IMR-90 (cell line): Measurements from ENCODE around the gene CCM2. TPM values are rescaled to one million over a fixed set of nuclear protein-coding genes. Genes with fewer than 3 reads are reported as not detected.

ENCODE experiments used
- ATAC-seq: fragments of 200-7000 bp; cut with Tn5 transposase; 2 replicates; pipeline ENCODE4 v1.9.1; 2020; ENCODE audit warnings: low read depth, mild to moderate bottlenecking, moderate library complexity
- BruUV-seq: library from RNA; stranded (reverse); fragments of 400-500 nt; replicated peaks from 2 replicates; lab custom pipeline; 2021; lab: Mats Ljungman, UMichigan
- CTCF ChIA-PET: fragments of 300-600 bp; formaldehyde crosslinking; extraction: SDS; loops from one replicate; lab custom pipeline; 2021; ENCODE audit warnings: antibody characterized with exemption; lab: Yijun Ruan, JAX
- POLR2A ChIA-PET: fragments of 300-600 bp; sonication (Branson Sonifier 250); formaldehyde crosslinking; loops from one replicate; lab custom pipeline; 2022; ENCODE audit warnings: antibody characterized with exemption; ENCODE audit not compliant: unreplicated experiment; lab: Charles Lee
- DNase-seq: peaks from one replicate; pipeline ENCODE4 v3.0.0; 2013
- H2AFZ ChIP-seq: replicated peaks from 2 replicates; pipeline ENCODE3; 2013; ENCODE audit warnings: low read length, mild to moderate bottlenecking; ENCODE audit not compliant: poor library complexity
- H2AK5ac ChIP-seq: 2 replicates; pipeline ENCODE4 v1.6.1; 2013; ENCODE audit warnings: low read depth, low read length, inconsistent platforms
- H2AK9ac ChIP-seq: replicated peaks from 2 replicates; pipeline ENCODE3; 2013; ENCODE audit warnings: mild to moderate bottlenecking, low read depth, low read length, moderate library complexity; ENCODE audit not compliant: poor library complexity
- H2BK120ac ChIP-seq: 2 replicates; pipeline ENCODE4 v1.6.1; 2013; ENCODE audit warnings: low read depth, low read length, inconsistent platforms
- H2BK15ac ChIP-seq: 3 replicates; pipeline ENCODE4 v1.6.1; 2013; ENCODE audit warnings: low read depth, low read length, inconsistent platforms
- H2BK20ac ChIP-seq: 2 replicates; pipeline ENCODE4 v1.6.1; 2013; ENCODE audit warnings: low read depth, mild to moderate bottlenecking, inconsistent platforms, low read length, moderate library complexity
- H2BK5ac ChIP-seq: 2 replicates; pipeline ENCODE4 v1.6.1; 2013; ENCODE audit warnings: mild to moderate bottlenecking, low read depth, low read length, inconsistent platforms; ENCODE audit not compliant: poor library complexity, severe bottlenecking
- H3K14ac ChIP-seq: replicated peaks from 2 replicates; pipeline ENCODE4 v1.6.1; 2013; ENCODE audit warnings: low read depth, low read length, inconsistent platforms
- H3K18ac ChIP-seq: 2 replicates; pipeline ENCODE4 v1.6.1; 2013; ENCODE audit warnings: low read depth, low read length, control low read depth
- H3K23ac ChIP-seq: 2 replicates; pipeline ENCODE4 v1.6.1; 2013; ENCODE audit warnings: low read depth, low read length, inconsistent platforms
- H3K27ac ChIP-seq: 2 replicates; pipeline ENCODE4 v1.5.1; 2013; ENCODE audit warnings: mild to moderate bottlenecking, control low read depth, low read length; ENCODE audit not compliant: insufficient read depth
- H3K27me3 ChIP-seq: 2 replicates; pipeline ENCODE4 v1.6.1; 2013; ENCODE audit warnings: low read length; ENCODE audit not compliant: control insufficient read depth, insufficient read depth
- H3K36me3 ChIP-seq: 2 replicates; pipeline ENCODE4 v1.6.1; 2013; ENCODE audit warnings: low read length, mixed read lengths; ENCODE audit not compliant: control insufficient read depth, insufficient read depth
- H3K4ac ChIP-seq: 2 replicates; pipeline ENCODE4 v1.6.1; 2013; ENCODE audit warnings: low read depth, low read length, inconsistent platforms
- H3K4me1 ChIP-seq: 2 replicates; pipeline ENCODE4 v1.6.1; 2013; ENCODE audit warnings: low read length, mixed read lengths; ENCODE audit not compliant: control insufficient read depth, insufficient read depth
- H3K4me2 ChIP-seq: 2 replicates; pipeline ENCODE4 v1.6.1; 2013; ENCODE audit warnings: low read depth, mild to moderate bottlenecking, control low read depth, low read length, moderate library complexity
- H3K4me3 ChIP-seq: 2 replicates; pipeline ENCODE4 v1.5.1; 2013; ENCODE audit warnings: low read depth, mild to moderate bottlenecking, control low read depth, low read length, moderate library complexity; ENCODE audit not compliant: insufficient read depth
- H3K56ac ChIP-seq: 2 replicates; pipeline ENCODE4 v1.6.1; 2013; ENCODE audit warnings: low read length, inconsistent platforms; ENCODE audit not compliant: insufficient read depth; ENCODE audit errors: extremely low read depth
- H3K79me1 ChIP-seq, 2 experiments: 2 replicates each; pipeline ENCODE4 v1.6.1; 2013; ENCODE audit warnings: low read length in 2 of 2, inconsistent platforms in 1 of 2, low read depth in 1 of 2
- H3K9ac ChIP-seq: 2 replicates; pipeline ENCODE4 v1.6.1; 2013; ENCODE audit warnings: low read depth, low read length, control low read depth
- H3K9me1 ChIP-seq: 2 replicates; pipeline ENCODE4 v1.6.1; 2013; ENCODE audit warnings: low read length, inconsistent platforms; ENCODE audit not compliant: insufficient read depth
- H3K9me3 ChIP-seq: 2 replicates; pipeline ENCODE4 v1.6.1; 2013; ENCODE audit warnings: low read length; ENCODE audit not compliant: control insufficient read depth, insufficient read depth
- H4K20me1 ChIP-seq: 2 replicates; pipeline ENCODE4 v1.6.1; 2013; ENCODE audit warnings: low read length, inconsistent platforms; ENCODE audit not compliant: insufficient read depth
- H4K5ac ChIP-seq: 2 replicates; pipeline ENCODE4 v1.6.1; 2013; ENCODE audit warnings: mild to moderate bottlenecking, low read depth, low read length, control low read depth
- H4K8ac ChIP-seq, 2 experiments: 2 replicates each; pipeline ENCODE4 v1.6.1; 2013; ENCODE audit warnings: low read depth in 2 of 2, low read length in 2 of 2, control low read depth in 1 of 2, inconsistent platforms in 1 of 2
- H4K91ac ChIP-seq: 2 replicates; pipeline ENCODE4 v1.6.1; 2013; ENCODE audit warnings: low read depth, low read length, inconsistent platforms; ENCODE audit not compliant: insufficient read depth
- BHLHE40 ChIP-seq: fragments of 150-350 bp; IDR thresholded peaks from 2 replicates; pipeline ENCODE4 v1.6.1; 2016; ENCODE audit warnings: mild to moderate bottlenecking, low read depth, low read length
- FOS ChIP-seq: fragments of 150-350 bp; IDR thresholded peaks from 2 replicates; pipeline ENCODE4 v1.6.1; 2016; ENCODE audit warnings: low read depth, low read length
- MAFK ChIP-seq: IDR thresholded peaks from 2 replicates; pipeline ENCODE4 v1.6.1; 2012; ENCODE audit warnings: low read depth, low read length, improper control_type of control experiment
- NFE2L2 ChIP-seq: fragments of 150-350 bp; IDR thresholded peaks from 2 replicates; pipeline ENCODE4 v1.6.1; 2016; ENCODE audit warnings: low read depth, mild to moderate bottlenecking, low read length
- POLR2A ChIP-seq: IDR thresholded peaks from 2 replicates; pipeline ENCODE4 v1.6.1; 2012; ENCODE audit warnings: mild to moderate bottlenecking, low read depth, low read length
- dilution Hi-C: fragments of 300-500 bp; cut with HindIII; formaldehyde crosslinking; loops from one replicate; pipeline ENCODE4 v1.14.3; 2018; ENCODE audit warnings: low sequenced_read_pairs; ENCODE audit not compliant: unreplicated experiment
- in situ Hi-C: fragments of 300-500 bp; cut with MboI; formaldehyde crosslinking; loops from 3 replicates; pipeline ENCODE4 v1.14.3; 2019; ENCODE audit warnings: low sequenced_read_pairs, inconsistent platforms, mixed read lengths
- intact Hi-C: fragments of 100-400 bp; cut with micrococcal nuclease; formaldehyde crosslinking; loops from 2 replicates; pipeline ENCODE4 v1.10.0; 2022
- polyA plus RNA-seq, 3 experiments: library from polyadenylated mRNA; depleted of rRNA; stranded (reverse); fragments of >200 nt; gene quantifications; 2 replicates each; pipeline ENCODE4 v1.2.3, GENCODE V29; 2012; ENCODE audit warnings: low replicate concordance in 1 of 3
- total RNA-seq: library from RNA; depleted of rRNA; stranded (reverse); fragments of >200 nt; gene quantifications from 2 replicates; pipeline ENCODE4 v1.2.3, GENCODE V29; 2012
- TF ChIP-seq, protein P1 (sequence below): fragments of 150-350 bp; IDR thresholded peaks from 2 replicates; pipeline ENCODE4 v1.6.1; 2017; ENCODE audit warnings: mild to moderate bottlenecking, antibody characterized with exemption, low read length, low read depth

The CCM2 gene
- total and polyA plus RNA-seq, 2 of the 4 experiments (the other 2 are of a cell fraction) = 65.2 to 78.5 TPM

GRCh38 chr7:45114926-45115325 lies 114.9 kb downstream of the CCM2 start:
- Histone ChIP-seq H3K36me3 (no peaks in the 10 kb centered on the region), H3K14ac (no peak overlapping the region), H3K4me1 (no peaks in the 10 kb centered on the region), H2AFZ (no peak overlapping the region), H3K4me3 (no peak overlapping the region), H3K4me2 (no peak overlapping the region), H3K9me1 (no peaks in the 10 kb centered on the region), H2BK20ac (no peak overlapping the region), H3K27me3 (peaks cover 19% of the 10 kb centered on the region), H4K5ac (no peak overlapping the region), H2BK15ac (no peak overlapping the region), H4K91ac (no peak overlapping the region), H3K9ac (no peak overlapping the region), H3K56ac (no peak overlapping the region), H2BK120ac (no peak overlapping the region), H2AK9ac (no peak overlapping the region), H3K9me3 (no peaks in the 10 kb centered on the region), H3K23ac (no peak overlapping the region), H3K79me1 (peaks cover 7 to 14% of the 10 kb centered on the region in 2 experiments; a peak in 2 of 4 replicates), H2AK5ac (no peak overlapping the region), H2BK5ac (no peak overlapping the region), H3K27ac (no peak overlapping the region), H3K4ac (no peak overlapping the region), H4K8ac (no peak overlapping the region), H3K18ac (no peak overlapping the region), H4K20me1 (no peaks in the 10 kb centered on the region)
- CTCF ChIA-PET = interaction anchor here (0.5 to 1.0 kb wide), 2 partner anchors 21 to 757 kb away, joined by 3 read pairs; no protein-coding TSS in a partner anchor
- TF ChIP-seq POLR2A (no peak), NFE2L2 (no peak), MAFK (no peak), BHLHE40 (no peak), FOS (no peak)
- TF ChIP-seq, protein P1, sequence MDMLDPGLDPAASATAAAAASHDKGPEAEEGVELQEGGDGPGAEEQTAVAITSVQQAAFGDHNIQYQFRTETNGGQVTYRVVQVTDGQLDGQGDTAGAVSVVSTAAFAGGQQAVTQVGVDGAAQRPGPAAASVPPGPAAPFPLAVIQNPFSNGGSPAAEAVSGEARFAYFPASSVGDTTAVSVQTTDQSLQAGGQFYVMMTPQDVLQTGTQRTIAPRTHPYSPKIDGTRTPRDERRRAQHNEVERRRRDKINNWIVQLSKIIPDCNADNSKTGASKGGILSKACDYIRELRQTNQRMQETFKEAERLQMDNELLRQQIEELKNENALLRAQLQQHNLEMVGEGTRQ = no peak
- in situ Hi-C loops = no loop called here
- POLR2A ChIA-PET = no interaction called here
- DNase-seq (no peak), ATAC-seq (no peak)
- no TSS peak for BruUV-seq
- intact Hi-C loops = loop anchor here (5.0 kb wide), 1 partner anchor 233 kb away; no protein-coding TSS in a partner anchor
- dilution Hi-C loops = no loop called here
